SIG-M5 treated with dmso at 0.1 percent for 504 hours (cell line): ENCODE measurements around the gene SBK1.

ENCODE experiments used
- DNase-seq: peaks from one replicate; lab custom pipeline; 2025; ENCODE audit not compliant: unreplicated experiment; lab: John Stamatoyannopoulos, UW

SBK1 gene

DNA sequence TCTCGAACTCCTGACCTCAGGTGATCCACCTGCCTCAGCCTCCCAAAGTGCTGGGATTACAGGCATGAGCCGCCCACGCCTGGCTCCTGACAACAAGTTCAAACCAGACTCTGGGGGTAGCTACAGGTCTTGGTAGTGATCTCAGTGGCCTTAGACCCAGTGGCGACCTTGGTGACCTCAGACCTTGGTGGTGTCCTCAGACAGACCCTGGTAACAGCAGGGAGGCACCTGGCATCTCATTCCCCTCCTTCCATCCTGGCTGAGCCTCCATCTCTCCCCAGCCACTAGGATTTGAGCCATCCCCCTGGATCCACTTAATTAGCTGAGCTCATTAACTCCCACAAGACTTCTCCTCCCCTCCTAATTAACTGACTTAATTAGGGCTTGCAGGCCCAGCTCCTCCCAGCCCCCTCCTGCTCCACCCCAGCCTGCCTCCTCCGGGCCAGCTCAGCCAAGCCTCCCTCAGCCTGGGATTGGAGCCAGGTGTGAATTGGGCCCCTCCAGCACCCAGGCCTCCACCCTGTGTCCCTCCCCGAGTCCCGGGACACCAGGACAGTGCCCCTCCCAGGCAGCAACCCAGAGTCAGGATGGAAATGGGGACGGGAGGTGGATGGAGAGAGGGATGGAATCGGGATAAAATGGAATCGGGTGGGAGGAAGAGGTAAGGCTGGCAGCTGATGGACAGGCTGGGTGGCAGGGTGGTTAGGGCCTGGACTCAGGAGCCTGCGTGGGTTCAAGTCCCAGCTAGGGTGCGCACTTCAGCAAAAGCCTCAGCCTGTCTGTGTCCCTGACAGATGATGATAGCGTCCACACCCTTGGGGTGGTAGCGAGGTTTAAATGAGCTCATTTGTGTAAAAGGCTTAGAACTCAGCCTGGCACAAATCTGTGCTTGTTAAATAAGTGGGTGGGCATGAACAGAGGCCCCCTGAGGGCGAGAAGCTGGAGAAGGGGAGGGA is 11.2 kb upstream of the SBK1 start:
- DNase-seq, result no peak

DNA sequence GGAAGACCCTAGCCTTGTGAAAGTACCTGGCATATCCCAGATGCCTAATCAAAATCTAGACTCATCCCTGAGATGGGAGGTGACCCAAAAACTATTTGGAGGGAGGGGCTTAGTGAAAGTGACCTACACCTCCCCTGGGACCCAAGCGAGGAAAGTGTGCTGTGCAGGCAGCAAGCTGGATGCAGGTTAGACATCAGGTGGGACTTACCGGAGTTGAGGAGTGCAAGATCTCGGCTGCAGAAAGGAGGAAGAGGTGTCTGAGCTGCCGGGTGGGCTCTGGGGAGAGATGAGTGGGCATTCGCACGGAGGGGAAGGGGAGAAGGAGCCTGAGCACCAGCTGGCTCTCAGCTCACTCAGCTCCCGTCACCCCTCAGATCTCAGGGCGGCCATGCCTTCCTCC is 10.3 kb upstream of the SBK1 start:
- no peak for DNase-seq

DNA sequence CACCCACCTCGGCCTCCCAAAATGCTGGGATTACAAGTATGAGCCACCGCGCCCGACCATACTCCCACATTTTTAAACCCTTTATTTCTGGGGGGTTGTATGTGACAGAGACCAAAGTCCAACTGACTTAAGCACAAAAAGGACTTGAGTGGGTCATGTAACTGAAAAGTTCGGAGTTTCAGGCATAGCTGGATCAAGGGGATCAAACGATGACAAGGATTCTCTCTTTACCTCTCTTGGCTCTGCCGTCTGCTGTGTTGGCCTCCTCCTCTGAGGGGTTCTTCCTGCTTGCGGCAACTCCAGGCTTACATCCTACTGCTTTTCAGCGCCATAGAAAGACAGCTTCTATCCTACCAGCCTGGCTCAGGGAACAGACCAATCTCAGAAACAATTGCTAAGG is 9.2 kb upstream of the SBK1 start:
- DNase-seq, result no peak

DNA sequence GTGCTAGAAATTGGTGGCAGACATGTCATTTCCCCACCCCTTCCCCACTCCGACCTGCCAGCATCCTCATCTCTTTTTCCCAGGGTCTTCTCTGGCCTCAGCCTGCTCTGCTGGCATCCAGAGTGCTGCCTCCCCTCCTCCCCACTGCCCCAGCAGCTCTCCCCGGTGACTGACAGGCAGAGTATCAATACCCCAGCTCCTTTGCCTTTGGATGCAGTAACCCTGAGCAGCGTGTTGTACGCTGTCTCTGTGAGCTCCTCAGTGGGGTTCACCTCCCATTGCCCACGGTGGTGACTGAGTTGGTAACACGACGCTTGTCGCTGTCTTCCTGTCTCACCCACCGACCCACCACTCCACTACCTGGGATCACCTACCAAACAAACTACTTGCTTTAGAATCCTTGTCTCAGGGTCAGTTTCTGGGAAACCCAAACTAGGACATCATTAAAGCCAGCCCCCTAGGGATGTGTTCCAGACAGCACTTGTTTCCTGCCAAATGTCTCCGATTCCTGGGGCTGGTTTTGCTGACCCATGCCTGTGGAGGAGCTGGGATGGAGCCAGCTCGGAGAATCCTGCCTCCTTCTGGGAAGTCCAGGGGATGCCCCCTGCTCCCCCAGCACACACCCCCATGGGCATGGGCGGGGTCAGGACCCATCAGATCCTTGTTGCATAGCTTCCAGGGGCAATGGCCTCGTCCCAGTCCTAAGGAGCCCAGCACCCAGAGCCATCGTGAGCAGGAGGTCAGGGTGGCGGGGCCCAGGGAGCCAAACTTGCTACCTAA is 8.3 kb upstream of the SBK1 start:
- no peak for DNase-seq

DNA sequence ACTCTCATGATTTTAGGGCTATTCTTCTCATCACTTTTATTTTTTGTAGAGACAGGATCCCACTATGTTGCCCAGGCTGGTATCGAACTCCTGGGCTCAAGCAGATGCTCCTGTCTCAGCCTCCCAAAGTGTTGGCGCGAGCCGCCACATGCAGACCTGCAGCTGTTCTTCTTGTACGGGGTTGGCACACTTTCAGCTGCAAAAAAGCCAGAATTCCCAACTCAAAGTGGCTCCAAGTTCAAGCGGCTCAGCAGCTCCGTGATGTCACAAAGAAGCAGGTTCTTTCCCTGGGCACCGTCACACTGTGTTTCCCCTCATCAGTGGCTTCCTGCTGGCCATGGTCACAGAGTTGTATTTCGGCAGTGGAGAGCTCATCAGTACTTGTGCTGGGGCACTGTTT is 6.7 kb upstream of the SBK1 start:
- DNase-seq, result no peak

DNA sequence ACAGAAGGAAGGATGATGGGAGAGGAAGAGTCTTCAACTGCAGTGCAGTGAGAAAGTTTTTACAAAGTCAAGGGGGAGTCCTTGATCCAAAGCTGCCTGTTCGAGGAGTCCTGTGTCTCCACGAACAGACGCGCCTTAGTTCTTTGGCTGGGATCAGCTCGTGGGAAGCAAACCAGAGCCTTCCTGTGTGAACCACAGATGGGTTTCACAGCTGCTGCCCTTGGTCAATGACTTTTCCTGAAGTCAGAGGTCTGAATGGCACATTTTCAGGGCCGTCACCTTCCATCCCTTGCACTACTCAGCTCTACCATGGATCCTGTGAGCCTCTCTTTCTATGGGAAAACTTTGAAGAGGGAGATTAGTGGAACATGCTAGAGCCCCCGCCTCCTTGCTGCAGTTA is 4.2 kb upstream of the SBK1 start:
- DNase-seq, result no peak

DNA sequence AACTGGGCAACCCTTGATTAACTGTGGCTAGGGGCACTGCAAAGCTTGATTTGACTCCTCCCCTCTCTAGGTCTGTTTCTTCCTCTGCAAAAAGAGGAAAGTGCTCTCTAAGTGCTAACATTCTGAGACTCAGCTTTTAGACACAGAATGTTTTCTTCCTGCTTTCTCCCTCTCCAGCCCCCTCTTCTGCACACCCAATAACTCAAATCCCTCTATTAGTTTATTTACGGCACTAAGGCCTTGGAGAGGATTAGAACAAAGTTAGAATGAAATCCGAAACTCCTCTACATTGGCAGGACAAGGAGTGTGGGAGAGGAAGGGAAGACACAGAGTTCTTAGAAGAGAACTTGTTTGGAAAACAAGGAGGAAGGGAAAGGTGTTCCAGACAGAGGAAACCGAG is 3.3 kb upstream of the SBK1 start:
- no peak for DNase-seq

DNA sequence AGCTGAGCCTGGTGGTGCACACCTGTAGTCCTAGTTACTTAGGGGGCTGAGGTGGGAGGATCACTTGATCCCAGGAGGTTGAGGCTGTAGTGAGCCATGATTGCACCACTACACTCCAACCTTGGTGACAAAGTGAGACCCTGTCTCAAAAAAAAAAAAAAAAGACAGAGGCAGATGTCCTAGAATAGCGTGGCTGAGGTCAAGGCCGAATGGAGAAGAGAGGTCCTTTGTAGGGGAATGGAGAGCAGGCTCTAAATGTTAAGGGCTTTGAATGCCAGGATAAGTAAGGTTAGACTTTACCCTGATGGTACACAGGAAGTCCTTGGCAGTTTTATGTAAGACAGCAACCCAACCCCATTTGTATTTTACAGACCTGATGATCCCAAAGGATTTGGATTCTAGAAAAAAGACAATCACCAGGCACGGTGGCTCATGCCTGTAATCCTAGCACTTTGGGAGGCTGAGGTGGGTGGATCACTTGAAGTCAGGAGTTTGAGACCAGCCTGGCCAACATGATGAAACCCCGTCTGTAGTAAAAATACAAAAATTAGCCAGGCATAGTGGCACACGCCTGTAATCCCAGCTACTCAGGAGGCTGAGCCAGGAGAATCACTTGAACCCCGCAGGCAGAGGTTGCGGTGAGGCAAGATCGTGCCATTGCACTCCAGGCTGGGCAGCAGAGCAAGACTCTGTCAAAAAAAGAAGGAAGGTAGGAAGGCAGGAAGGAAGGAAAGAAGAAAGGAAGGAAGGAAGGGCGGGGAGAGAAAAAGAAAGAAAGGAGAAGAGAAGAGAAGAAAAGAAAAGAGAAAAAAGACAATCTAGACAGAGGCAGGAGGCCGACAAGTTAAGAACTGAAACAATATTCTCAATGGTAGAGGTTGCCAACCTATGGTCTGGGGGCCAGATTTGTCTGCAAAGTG is 2.1 kb upstream of the SBK1 start:
- DNase-seq, result no peak

DNA sequence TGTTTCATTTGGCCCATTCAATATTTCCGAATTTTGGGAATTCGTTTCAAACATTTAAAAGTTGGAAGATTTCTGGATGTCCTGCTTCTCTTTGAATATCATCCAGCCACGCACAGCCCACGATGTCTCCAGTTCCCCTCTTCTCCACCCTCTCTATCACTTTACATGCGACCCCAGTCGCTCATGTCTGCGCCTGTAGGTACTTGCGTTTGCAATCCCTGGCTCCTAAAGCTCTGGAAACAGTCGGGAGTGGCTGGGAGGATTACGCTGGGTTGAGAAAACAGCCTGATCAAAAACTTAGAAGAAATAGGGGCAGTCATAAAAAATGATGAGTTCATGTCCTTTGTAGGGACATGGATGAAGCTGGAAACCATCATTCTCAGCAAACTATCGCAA is 1.5 kb upstream of the SBK1 start:
- DNase-seq, result no peak

DNA sequence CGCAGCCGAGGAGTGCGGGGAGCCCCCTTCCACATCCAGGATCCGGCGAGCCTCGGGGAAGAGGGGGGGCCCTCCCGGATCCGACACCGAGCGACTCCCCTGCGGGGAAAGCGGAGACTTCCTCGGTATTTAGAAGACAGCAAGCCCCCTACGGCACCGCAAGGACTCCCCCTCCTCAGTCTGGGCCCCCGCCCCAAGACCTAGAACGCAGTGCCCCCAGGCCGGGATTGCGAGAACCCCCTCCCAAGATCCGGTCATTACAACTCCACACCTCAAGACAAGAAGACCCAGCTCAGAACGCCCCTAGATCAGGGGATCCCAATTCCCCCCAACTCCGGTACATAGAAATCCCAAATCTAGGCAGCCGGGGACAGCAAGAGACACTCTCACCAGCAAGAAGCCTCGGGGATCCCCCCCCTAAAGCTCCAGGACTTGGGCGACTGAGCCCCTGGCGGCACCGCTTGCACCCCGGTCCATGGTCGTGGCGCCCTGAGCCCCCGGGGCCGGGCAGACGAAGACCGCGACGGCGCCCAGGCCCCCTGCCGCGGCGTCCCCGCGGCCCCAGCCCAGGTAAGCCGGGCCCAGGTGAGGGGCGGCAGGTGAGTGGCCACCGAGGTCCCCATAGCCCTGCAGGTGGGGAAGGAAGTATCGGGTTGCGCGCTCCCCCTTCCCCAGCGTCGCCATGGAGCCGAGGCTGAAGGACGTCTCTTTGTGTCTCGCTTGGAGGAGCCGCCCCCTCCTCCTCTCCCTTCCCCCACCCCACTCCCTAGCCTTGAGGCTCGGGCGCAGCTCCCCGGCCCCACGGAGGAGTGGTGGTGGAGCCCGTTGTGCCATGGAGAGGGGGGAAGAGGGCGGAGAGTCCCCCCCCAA is 641 bp downstream of the SBK1 start:
- DNase-seq, result no peak

DNA sequence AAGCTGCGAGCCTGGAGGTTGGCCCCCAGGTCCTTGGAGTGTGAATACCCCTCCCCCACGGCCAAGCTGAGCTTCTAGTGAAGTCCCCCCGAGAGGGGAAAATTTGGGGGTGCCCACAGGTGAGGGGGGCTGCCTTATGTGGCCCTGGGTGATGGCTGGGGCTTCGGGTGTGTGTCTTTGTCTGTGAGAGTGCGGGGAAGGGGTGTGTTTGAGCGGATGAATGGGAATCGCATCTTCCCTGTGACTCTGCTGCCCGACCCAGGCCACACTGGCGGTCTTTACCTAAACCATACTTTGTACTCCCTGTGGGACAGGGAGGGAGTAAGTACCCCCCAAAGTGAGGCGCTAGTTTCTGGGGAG is 1.3 kb downstream of the SBK1 start:
- no peak for DNase-seq

DNA sequence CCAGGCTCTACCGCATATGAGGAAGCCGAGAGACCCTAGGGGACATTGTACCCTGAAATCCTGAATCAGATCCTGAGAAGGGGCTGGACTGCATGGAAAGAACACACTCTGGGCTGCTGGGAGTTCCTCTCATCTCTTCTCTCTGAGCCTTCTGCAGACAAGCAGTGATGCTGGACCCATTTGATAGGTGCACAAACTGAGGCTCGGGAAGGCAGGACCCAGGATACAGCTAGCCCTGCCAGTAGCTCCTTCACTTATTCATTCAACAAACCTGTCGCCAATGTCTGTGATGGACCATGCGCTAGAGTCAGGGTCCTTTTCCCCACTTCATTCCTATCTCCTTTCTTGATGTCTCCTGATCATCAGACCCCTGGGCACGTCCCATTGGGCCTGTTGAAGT is 1.9 kb downstream of the SBK1 start:
- no peak for DNase-seq

DNA sequence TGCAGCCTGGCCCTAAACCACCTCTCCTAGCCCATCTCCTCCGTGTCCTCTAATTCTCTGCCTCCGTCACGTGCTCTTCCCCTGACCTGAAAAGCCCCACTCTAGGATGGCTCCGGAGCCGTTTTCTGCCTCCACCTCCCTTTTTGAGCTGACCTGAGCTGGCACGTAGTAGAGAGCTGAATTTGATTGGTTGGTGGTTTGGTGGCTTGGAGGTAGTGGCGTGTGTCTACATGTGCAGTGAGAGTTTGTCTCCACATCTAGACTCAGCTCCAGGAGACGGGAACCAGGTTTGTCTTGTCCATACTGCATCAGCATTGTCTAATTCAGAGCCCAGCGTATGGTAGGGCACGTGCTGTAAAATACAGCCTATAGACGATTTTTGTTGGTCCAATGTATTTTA is 3.0 kb downstream of the SBK1 start:
- no peak for DNase-seq

DNA sequence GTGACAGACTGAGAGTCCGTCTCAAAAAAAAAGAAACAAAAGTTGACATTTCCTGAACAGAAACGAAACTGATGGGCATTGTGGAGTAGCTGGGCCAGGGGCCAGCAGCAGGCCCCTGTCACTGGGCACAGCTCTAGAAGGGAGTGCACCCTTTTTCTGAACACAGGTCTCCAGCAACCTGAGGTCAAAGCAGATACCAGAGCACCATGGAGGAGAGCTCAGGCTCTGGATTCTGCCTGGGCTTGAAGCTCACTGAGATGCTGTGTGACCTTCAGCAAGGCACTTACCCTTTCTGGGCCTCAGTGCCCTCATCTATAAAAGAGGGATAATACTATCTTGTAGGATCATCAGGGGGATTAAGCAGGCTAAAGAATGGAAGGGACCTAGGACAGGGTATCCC is 5.0 kb downstream of the SBK1 start:
- DNase-seq, result no peak

DNA sequence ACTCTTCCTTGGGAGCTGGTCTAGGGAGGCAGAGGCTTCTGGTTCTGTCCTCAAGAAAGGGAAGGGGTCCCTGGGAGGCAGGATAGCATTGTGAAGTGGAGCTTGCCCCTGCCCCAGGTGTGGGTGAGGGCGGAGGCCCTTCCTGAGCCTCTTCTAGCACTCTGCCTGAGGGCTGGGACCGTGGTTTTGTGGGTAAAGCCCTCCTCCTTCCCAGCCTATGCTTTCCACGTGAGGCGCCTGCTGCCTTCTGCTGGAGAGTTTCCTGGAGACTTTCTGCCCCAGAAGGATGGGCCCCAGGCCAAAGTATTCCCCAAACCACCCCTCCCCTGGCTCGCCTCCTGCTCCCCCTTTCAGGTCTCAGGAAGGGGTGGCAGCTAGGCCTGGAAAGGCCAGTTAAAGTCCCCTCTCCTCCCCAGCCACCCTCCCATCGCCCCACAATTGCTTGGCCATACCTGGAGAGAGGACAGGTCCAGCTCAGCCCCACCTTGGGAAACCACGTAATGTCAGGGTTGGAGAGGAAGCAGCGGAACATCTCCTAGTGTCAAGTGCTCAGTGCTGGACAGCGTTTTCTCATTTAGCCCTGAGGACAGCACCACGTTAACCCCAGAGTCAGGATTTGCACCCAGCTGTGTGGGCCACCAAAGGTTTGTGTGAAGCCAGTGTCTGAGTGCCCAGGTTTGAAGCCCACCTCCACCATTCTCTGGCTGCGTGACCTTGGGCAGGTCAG is 5.6 kb downstream of the SBK1 start:
- no peak for DNase-seq

DNA sequence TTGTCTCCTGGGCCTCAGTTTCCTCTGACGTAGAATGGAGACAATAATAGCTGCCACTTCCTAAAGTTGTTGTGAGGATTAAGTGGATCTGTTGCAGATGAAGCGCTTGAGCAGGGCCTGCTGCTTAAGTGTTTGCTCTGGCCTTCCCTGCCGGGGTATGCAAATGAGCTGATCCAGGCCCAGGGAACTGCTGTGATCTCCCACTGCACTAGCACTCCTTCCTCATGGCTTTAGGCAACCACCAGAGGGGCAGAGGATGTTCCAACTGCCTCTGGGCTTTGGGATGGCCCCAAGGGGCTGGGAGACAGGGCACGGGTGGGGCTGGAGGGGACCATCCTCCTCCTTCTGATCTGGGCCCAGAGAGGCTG is 6.2 kb downstream of the SBK1 start:
- no peak for DNase-seq

DNA sequence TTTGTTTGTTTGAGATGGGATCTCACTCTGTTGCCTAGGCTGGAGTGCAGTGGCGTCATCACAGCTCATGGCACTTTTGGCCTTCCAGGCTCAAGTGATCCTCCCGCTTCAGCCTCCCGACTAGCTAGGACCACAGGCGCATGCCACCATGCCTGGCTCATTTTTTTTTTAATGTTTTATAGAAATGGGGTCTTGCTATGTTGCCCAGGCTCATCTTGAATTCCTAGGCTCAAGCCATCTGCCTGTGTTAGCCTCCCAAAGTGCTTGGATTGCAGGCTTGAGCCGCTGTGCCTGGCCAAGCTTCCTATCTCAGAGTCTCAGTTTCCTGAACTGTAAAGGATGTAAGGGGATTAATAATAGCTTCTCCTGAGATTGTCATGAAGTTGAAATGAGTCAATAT is 8.0 kb downstream of the SBK1 start:
- DNase-seq, result no peak

DNA sequence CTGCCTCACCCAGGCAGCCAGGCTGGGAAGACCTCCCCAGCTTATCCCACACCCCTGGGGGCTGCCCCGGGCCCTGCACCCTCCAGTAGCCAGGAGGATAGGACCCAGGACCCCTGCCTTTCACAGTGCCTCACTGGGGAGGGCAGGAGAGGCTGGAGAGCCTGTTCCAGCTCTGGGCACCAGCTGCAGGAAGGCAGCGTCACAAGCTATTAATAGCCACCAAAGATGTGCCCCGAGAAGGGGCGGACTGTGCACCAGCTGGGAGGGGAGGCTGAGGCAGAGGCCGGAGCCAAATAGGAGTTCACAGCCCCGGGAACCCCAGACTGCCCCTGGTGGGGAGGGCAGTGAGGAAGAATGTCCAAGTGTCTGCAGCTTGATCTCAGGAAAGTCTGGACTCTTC is 8.8 kb downstream of the SBK1 start:
- no peak for DNase-seq

DNA sequence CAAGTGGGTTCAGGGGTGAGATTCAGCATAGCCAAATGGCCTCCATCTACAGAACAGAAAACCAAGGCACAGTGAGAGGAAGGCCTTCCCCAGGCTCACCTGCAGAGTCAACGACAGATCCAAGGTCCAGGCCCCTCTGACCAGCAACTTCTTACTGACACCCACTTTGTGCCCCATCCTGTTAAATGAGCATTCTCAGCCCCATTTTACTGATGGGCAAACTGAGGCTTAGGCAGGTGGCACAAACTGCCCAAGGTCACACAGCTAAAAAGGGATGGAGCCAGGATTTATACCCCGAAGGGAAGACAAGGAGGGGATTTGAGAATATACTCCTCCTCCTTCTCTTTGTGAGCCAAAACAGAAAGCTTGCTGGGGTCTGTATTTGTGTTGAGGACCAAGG is 9.3 kb downstream of the SBK1 start:
- DNase-seq, result no peak

DNA sequence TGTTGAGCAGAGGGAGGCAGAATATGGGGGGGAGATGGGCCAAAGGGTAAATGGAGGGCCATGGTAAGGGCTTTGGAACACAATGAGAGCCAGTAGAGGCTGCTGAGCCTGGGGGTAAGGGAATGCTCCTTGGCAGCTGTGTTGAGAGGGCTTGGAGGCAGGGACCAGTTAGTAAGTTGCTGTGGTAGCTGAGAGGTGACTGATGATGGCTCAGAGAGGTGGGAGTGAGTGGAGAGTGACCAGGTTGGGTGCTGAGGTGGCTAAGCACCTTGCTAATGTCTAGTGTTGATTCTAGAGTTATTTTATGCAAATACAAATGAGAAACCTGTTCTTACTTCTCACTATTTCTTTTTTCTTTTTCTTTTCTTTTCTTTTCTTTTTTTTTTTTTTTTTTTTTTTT is 10.8 kb downstream of the SBK1 start:
- DNase-seq, result no peak
